ENCODE measurements around the gene RXRG.

DNA sequence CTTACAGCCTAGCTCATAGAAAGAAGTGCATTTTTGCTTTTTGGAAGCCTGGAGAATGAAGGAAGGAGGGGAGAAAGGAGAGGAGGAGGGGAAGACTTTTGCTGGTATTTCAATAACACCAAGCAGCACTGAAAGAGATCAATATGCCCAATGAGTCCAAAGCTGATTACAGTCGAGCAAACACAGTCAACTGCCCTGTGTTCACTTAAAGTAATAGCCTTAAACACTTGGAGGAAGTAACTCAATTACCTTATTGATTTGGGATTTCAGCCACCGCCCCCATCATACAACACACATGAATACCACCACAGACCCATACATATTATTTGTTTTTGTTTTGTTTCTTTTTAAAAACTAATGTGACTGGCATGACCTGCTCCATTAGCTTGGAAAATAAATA is 23.3 kb upstream of the RXRG start:
- TF ChIP-seq NFYB (IDR thresholded peaks at IDR 0.05; ENCODE audit: extremely low read depth, insufficient read length) (no peak), PYGO2 (tag; IDR thresholded peaks at IDR 0.05) (no peak), KDM1A (IDR thresholded peaks at IDR 0.05) (no peak), ZNF274 (IDR thresholded peaks at IDR 0.05; ENCODE audit: borderline replicate concordance, low read depth, low read length) (no peak), CREB1 (IDR thresholded peaks at IDR 0.05) (no peak), CREB1 (CRISPR knock-in tag; IDR thresholded peaks at IDR 0.05) (no peak), FOXA1 (IDR thresholded peaks at IDR 0.05; ENCODE audit: borderline replicate concordance) (no peak), PHB2 (IDR thresholded peaks at IDR 0.05; ENCODE audit: low read depth) (no peak), L3MBTL2 (IDR thresholded peaks at IDR 0.05) (no peak), ZNF354B (CRISPR knock-in tag; IDR thresholded peaks at IDR 0.05) (no peak)
- TF ChIP-seq, protein P1, sequence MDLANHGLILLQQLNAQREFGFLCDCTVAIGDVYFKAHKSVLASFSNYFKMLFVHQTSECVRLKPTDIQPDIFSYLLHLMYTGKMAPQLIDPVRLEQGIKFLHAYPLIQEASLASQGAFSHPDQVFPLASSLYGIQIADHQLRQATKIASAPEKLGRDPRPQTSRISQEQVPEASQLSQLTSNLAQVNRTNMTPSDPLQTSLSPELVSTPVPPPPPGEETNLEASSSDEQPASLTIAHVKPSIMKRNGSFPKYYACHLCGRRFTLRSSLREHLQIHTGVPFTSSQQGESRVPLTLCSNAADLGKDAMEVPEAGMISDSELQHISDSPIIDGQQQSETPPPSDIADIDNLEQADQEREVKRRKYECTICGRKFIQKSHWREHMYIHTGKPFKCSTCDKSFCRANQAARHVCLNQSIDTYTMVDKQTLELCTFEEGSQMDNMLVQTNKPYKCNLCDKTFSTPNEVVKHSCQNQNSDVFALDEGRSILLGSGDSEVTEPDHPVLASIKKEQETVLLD (IDR thresholded peaks at IDR 0.05): no peak
- TF ChIP-seq, protein P2, sequence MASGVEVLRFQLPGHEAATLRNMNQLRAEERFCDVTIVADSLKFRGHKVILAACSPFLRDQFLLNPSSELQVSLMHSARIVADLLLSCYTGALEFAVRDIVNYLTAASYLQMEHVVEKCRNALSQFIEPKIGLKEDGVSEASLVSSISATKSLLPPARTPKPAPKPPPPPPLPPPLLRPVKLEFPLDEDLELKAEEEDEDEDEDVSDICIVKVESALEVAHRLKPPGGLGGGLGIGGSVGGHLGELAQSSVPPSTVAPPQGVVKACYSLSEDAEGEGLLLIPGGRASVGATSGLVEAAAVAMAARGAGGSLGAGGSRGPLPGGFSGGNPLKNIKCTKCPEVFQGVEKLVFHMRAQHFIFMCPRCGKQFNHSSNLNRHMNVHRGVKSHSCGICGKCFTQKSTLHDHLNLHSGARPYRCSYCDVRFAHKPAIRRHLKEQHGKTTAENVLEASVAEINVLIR (CRISPR knock-in tag; IDR thresholded peaks at IDR 0.05): no peak
